Measurements from ENCODE around the gene CLK3. TPM values are rescaled to one million over a fixed set of nuclear protein-coding genes. Genes with fewer than 3 reads are reported as not detected.

CLK3 gene
- polyA plus RNA-seq, 1 of the 3 experiments (the other 2 are of a cell fraction), result 67.7 TPM

DNA sequence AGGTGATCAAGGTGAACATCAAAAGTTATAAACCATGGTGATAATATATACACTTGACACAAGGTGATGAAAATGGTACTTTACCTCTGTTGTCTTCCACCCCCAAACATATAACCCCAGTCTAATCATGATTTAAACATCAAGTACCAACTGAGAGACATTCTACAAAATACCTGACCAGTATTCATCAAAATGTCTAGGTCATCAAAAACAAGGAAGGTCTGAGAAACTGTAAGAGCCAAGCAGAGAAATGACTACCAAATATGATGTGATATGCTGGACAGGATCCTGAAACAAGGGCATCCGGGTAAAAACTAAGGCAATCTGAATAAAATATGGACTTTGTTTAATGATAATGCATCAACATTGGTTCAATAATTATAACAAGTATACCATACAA is 52.3 kb downstream of the CLK3 start:
- H3K36me3 ChIP-seq (replicated peaks in 1 of 2; ENCODE audit: control insufficient read depth in 1 of 2, insufficient read depth in 2 of 2, low read length in 1 of 2), result peaks cover 11 to 26% of the 10 kb centered on the region in 2 experiments
- H3K4me3 ChIP-seq (ENCODE audit: low read depth in 2 of 2, low read length in 1 of 2), result no peak overlapping the region
- no peak for TF ChIP-seq GABPA (IDR thresholded peaks at IDR 0.05; ENCODE audit: low read depth)
- no peak for TF ChIP-seq JUND (IDR thresholded peaks at IDR 0.05)
- no peak for TF ChIP-seq TAF1 (IDR thresholded peaks at IDR 0.05; ENCODE audit: borderline replicate concordance, low read depth, low read length)
- no peak for TF ChIP-seq NRF1 (IDR thresholded peaks at IDR 0.05; ENCODE audit: low read depth, low read length)
- TF ChIP-seq ELF1 (IDR thresholded peaks at IDR 0.05), result no peak
- no peak overlapping the region for H3K27ac ChIP-seq (ENCODE audit: low read depth in 2 of 2, low read length in 1 of 2)
- peaks cover 0 to 7% of the 10 kb centered on the region in 2 experiments; a peak in 1 of 4 replicates for H3K4me1 ChIP-seq (ENCODE audit: control insufficient read depth in 1 of 2, insufficient read depth in 2 of 2, low read depth in 1 of 2, low read length in 1 of 2)
- H3K9ac ChIP-seq, result no peak overlapping the region
- ChIA-PET CTCF (interaction anchor here (1.1 kb wide), 1 partner anchor 11 kb away, joined by 3 read pairs; no protein-coding TSS in a partner anchor), POLR2A (no interaction called here)
- H3K9me2 ChIP-seq, result no peaks in the 10 kb centered on the region
- peaks cover 23% of the 10 kb centered on the region for H3K79me2 ChIP-seq (ENCODE audit: insufficient read depth)
- no peak overlapping the region for H2AFZ ChIP-seq (ENCODE audit: low read depth)
- peaks cover 18% of the 10 kb centered on the region for H4K20me1 ChIP-seq (ENCODE audit: insufficient read depth)
- no peak for DNase-seq
- WGBS (ENCODE audit: low lambda C conversion rate), result 91% methylated on average over 1 of the region's 1 CpG
- H3K9me3 ChIP-seq, result no peaks in the 10 kb centered on the region
- no peaks in the 10 kb centered on the region for H3K27me3 ChIP-seq (ENCODE audit: insufficient read depth)
- no peak overlapping the region for H3K4me2 ChIP-seq
- no peaks in the 10 kb centered on the region for H3F3A ChIP-seq (replicated peaks; ENCODE audit: insufficient read depth)

DNA sequence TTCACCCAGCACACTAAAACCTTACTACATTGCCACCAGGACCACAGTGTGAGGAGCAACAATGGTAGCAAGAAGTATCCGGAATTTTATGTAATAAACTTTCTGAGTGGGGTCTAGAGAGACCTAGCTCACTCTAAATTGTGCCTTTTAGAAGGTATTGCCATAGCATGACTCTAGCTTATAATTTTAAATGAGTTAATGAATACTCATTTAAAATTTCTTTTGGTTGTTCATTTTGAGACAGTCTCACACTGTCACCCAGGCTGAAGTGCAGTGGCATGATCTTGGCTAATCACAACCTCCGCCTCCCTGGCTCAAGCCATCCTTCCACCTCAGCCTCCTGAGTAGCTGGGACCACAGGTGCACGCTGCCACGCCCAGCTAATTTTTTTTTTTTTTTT is 54.0 kb downstream of the CLK3 start:
- no peaks in the 10 kb centered on the region for H3K27me3 ChIP-seq (ENCODE audit: insufficient read depth)
- H3K27ac ChIP-seq (ENCODE audit: low read depth in 2 of 2, low read length in 1 of 2), result no peak overlapping the region
- H3K9ac ChIP-seq, result no peak overlapping the region
- H3K79me2 ChIP-seq (ENCODE audit: insufficient read depth), result peaks cover 15% of the 10 kb centered on the region
- ChIA-PET POLR2A (interaction anchor here (0.6 kb wide), 1 partner anchor 621 kb away, joined by 5 read pairs; no protein-coding TSS in a partner anchor), CTCF (interaction anchor here (0.7 to 1.7 kb wide), 3 partner anchors 34 to 312 kb away, joined by 3 to 5 read pairs (median 3); no protein-coding TSS in a partner anchor)
- peaks cover 6% of the 10 kb centered on the region; the same call in 1 of the 2 replicates for H4K20me1 ChIP-seq (ENCODE audit: insufficient read depth)
- H3K9me2 ChIP-seq, result no peaks in the 10 kb centered on the region
- H3K36me3 ChIP-seq (replicated peaks in 1 of 2; ENCODE audit: control insufficient read depth in 1 of 2, insufficient read depth in 2 of 2, low read length in 1 of 2), result peaks cover 11 to 26% of the 10 kb centered on the region in 2 experiments
- no peaks in the 10 kb centered on the region for H3K9me3 ChIP-seq
- H3F3A ChIP-seq (replicated peaks; ENCODE audit: insufficient read depth), result no peaks in the 10 kb centered on the region
- no peak overlapping the region for H3K4me2 ChIP-seq
- no peak for DNase-seq
- H2AFZ ChIP-seq (ENCODE audit: low read depth), result no peak overlapping the region
- 100% methylated on average over 4 of the region's 4 CpGs for WGBS (ENCODE audit: low lambda C conversion rate)
- no peak overlapping the region for H3K4me3 ChIP-seq (ENCODE audit: low read depth in 2 of 2, low read length in 1 of 2)
- TF ChIP-seq FOSL2 (IDR thresholded peaks at IDR 0.05; ENCODE audit: borderline replicate concordance, low read depth), result no peak
- no peak for TF ChIP-seq YY1 (IDR thresholded peaks at IDR 0.05; ENCODE audit: low read depth)
- TF ChIP-seq CTCF (IDR thresholded peaks at IDR 0.05), result no peak
- TF ChIP-seq RXRA (IDR thresholded peaks at IDR 0.05; ENCODE audit: borderline replicate concordance, low read depth), result no peak
- no peak for TF ChIP-seq NRF1 (IDR thresholded peaks at IDR 0.05; ENCODE audit: low read depth, low read length)
- TF ChIP-seq TCF12 (IDR thresholded peaks at IDR 0.05), result no peak
- TF ChIP-seq USF1 (IDR thresholded peaks at IDR 0.05; ENCODE audit: borderline replicate concordance, low read depth), result no peak
- no peak for TF ChIP-seq ELF1 (IDR thresholded peaks at IDR 0.05)
- no peak for TF ChIP-seq SIN3A (IDR thresholded peaks at IDR 0.05; ENCODE audit: borderline replicate concordance, low read depth, low read length)
- TF ChIP-seq TAF1 (IDR thresholded peaks at IDR 0.05; ENCODE audit: borderline replicate concordance, low read depth, low read length), result no peak
- TF ChIP-seq RAD21 (IDR thresholded peaks at IDR 0.05; ENCODE audit: low read length), result no peak
- no peak for TF ChIP-seq TEAD4 (IDR thresholded peaks at IDR 0.05; ENCODE audit: borderline replicate concordance, insufficient read depth)
- TF ChIP-seq, protein P1, sequence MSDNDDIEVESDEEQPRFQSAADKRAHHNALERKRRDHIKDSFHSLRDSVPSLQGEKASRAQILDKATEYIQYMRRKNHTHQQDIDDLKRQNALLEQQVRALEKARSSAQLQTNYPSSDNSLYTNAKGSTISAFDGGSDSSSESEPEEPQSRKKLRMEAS (IDR thresholded peaks at IDR 0.05; ENCODE audit: low read depth), result no peak
- TF ChIP-seq, protein P2, sequence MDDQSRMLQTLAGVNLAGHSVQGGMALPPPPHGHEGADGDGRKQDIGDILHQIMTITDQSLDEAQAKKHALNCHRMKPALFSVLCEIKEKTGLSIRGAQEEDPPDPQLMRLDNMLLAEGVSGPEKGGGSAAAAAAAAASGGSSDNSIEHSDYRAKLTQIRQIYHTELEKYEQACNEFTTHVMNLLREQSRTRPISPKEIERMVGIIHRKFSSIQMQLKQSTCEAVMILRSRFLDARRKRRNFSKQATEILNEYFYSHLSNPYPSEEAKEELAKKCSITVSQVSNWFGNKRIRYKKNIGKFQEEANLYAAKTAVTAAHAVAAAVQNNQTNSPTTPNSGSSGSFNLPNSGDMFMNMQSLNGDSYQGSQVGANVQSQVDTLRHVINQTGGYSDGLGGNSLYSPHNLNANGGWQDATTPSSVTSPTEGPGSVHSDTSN (IDR thresholded peaks at IDR 0.05), result no peak
- TF ChIP-seq GABPA (IDR thresholded peaks at IDR 0.05; ENCODE audit: low read depth), result no peak
- no peak for TF ChIP-seq RCOR1 (IDR thresholded peaks at IDR 0.05; ENCODE audit: low read length)
- TF ChIP-seq JUND (IDR thresholded peaks at IDR 0.05), result no peak
- TF ChIP-seq RFX5 (IDR thresholded peaks at IDR 0.05; ENCODE audit: low read length), result no peak
- no peaks in the 10 kb centered on the region for H3K4me1 ChIP-seq (ENCODE audit: control insufficient read depth in 1 of 2, insufficient read depth in 2 of 2, low read depth in 1 of 2, low read length in 1 of 2)

Data from SK-N-SH (cell line).